Immature natural killer cell (primary cell): ENCODE measurements around the gene POLQ. TPM values are rescaled to one million over a fixed set of nuclear protein-coding genes. Genes with fewer than 3 reads are reported as not detected.

Experiments used
- DNase-seq, 3 donors: peaks; one replicate each; pipeline ENCODE4 v3.0.0; 2022; ENCODE audit warnings: mixed read lengths in 1 of 3
- H3K27ac Mint-ChIP-seq, 6 donors: one replicate each; pipeline ENCODE4 v1.8.0; 2020; ENCODE audit warnings: mixed read lengths in 6 of 6, mild to moderate bottlenecking in 5 of 6, inconsistent platforms in 4 of 6, moderate library complexity in 3 of 6
- H3K27me3 Mint-ChIP-seq, 3 donors: one replicate each; pipeline ENCODE4 v1.8.0; 2020 to 2021; ENCODE audit warnings: low read depth in 3 of 3, mild to moderate bottlenecking in 3 of 3, mixed read lengths in 3 of 3, moderate library complexity in 3 of 3, inconsistent platforms in 1 of 3
- H3K36me3 Mint-ChIP-seq, 3 donors: one replicate each; pipeline ENCODE4 v1.8.0; 2020; ENCODE audit warnings: mixed read lengths in 3 of 3, inconsistent platforms in 2 of 3, mild to moderate bottlenecking in 2 of 3
- H3K4me1 Mint-ChIP-seq, 2 donors: one replicate each; pipeline ENCODE4 v1.8.0; 2020; ENCODE audit warnings: inconsistent platforms in 2 of 2, mild to moderate bottlenecking in 2 of 2, mixed read lengths in 2 of 2, moderate library complexity in 1 of 2
- H3K4me3 Mint-ChIP-seq, 5 donors: one replicate each; pipeline ENCODE4 v1.8.0; 2020; ENCODE audit warnings: mild to moderate bottlenecking in 5 of 5, mixed read lengths in 5 of 5, inconsistent platforms in 3 of 5, moderate library complexity in 3 of 5
- H3K9me3 Mint-ChIP-seq, 6 donors: one replicate each; pipeline ENCODE4 v1.8.0; 2020; ENCODE audit warnings: mild to moderate bottlenecking in 6 of 6, mixed read lengths in 6 of 6, inconsistent platforms in 4 of 6, moderate library complexity in 3 of 6
- polyA plus RNA-seq, 3 donors: library from polyadenylated mRNA; unstranded; fragments of 300-500 nt; fragmentation: Illumina TruSeq; gene quantifications; one replicate each; pipeline ENCODE4 v1.2.3, GENCODE V29; 2021

The POLQ gene
- polyA plus RNA-seq, 3 donors from 2014 or later = 0.84 TPM; not detected in 2

GRCh38 chr3:121545049-121545573 lies 677 bp downstream of the POLQ start:
- Mint-ChIP-seq H3K27me3 (peaks cover 0 to 5% (median 3%) of the 10 kb centered on the region in 3 donors), H3K36me3 (no peaks in the 10 kb centered on the region), H3K4me1 (peaks cover 12 to 25% of the 10 kb centered on the region in 2 donors), H3K27ac (peak overlapping the region in 2 of 6 donors; percentile 39 to 50), H3K4me3 (peak overlapping the region; percentile 80 to 90 (median 89)), H3K9me3 (no peaks in the 10 kb centered on the region)
- peak in 1 of 3 donors; percentile 1 for DNase-seq

GRCh38 chr3:121542924-121543323 lies 2.9 kb downstream of the POLQ start:
- no peak overlapping the region for H3K27ac Mint-ChIP-seq
- peaks cover 12 to 25% of the 10 kb centered on the region in 2 donors for H3K4me1 Mint-ChIP-seq
- H3K4me3 Mint-ChIP-seq = no peak overlapping the region
- DNase-seq = no peak
- H3K27me3 Mint-ChIP-seq = peaks cover 0 to 5% (median 4%) of the 10 kb centered on the region in 3 donors
- H3K9me3 Mint-ChIP-seq = no peaks in the 10 kb centered on the region
- no peaks in the 10 kb centered on the region for H3K36me3 Mint-ChIP-seq

- H3K36me3 Mint-ChIP-seq = peaks cover 0 to 3% (median 0%) of the 10 kb centered on the region in 3 donors
- H3K4me3 Mint-ChIP-seq = no peak overlapping the region
- H3K9me3 Mint-ChIP-seq = no peaks in the 10 kb centered on the region
- H3K27me3 Mint-ChIP-seq = no peaks in the 10 kb centered on the region
- no peak overlapping the region for H3K27ac Mint-ChIP-seq
- no peak for DNase-seq
- no peaks in the 10 kb centered on the region for H3K4me1 Mint-ChIP-seq
Measured at GRCh38 chr3:121531269-121531668, 14.5 kb downstream of the POLQ start.

GRCh38 chr3:121529308-121529707 lies 16.5 kb downstream of the POLQ start:
- DNase-seq = no peak
- Mint-ChIP-seq H3K4me3 (no peak overlapping the region), H3K9me3 (no peaks in the 10 kb centered on the region), H3K4me1 (no peaks in the 10 kb centered on the region), H3K27ac (no peak overlapping the region), H3K27me3 (no peaks in the 10 kb centered on the region), H3K36me3 (peaks cover 0 to 3% (median 0%) of the 10 kb centered on the region in 3 donors)

GRCh38 chr3:121520510-121520909 lies 25.3 kb downstream of the POLQ start:
- no peaks in the 10 kb centered on the region for H3K27me3 Mint-ChIP-seq
- peaks cover 0 to 16% (median 9%) of the 10 kb centered on the region in 6 donors for H3K9me3 Mint-ChIP-seq
- H3K36me3 Mint-ChIP-seq = peaks cover 3 to 19% (median 15%) of the 10 kb centered on the region in 3 donors

GRCh38 chr3:121517953-121518655 lies 27.7 kb downstream of the POLQ start:
- H3K27ac Mint-ChIP-seq = no peak overlapping the region
- no peaks in the 10 kb centered on the region for H3K27me3 Mint-ChIP-seq
- H3K36me3 Mint-ChIP-seq = peaks cover 6 to 20% (median 15%) of the 10 kb centered on the region in 3 donors

More at GRCh38 chr3:121520510-121520909, 25.3 kb downstream of the POLQ start:
- no peaks in the 10 kb centered on the region for H3K4me1 Mint-ChIP-seq
- H3K4me3 Mint-ChIP-seq = no peak overlapping the region
- no peak for DNase-seq
- H3K27ac Mint-ChIP-seq = no peak overlapping the region

GRCh38 chr3:121515862-121516261 lies 29.9 kb downstream of the POLQ start:
- Mint-ChIP-seq H3K4me1 (no peaks in the 10 kb centered on the region), H3K27ac (no peak overlapping the region), H3K27me3 (no peaks in the 10 kb centered on the region), H3K4me3 (no peak overlapping the region), H3K9me3 (peaks cover 0 to 16% (median 10%) of the 10 kb centered on the region in 6 donors), H3K36me3 (peaks cover 6 to 20% (median 15%) of the 10 kb centered on the region in 3 donors)
- no peak for DNase-seq

More at GRCh38 chr3:121517953-121518655, 27.7 kb downstream of the POLQ start:
- no peak for DNase-seq
- Mint-ChIP-seq H3K4me3 (no peak overlapping the region), H3K4me1 (no peaks in the 10 kb centered on the region), H3K9me3 (peaks cover 0 to 16% (median 10%) of the 10 kb centered on the region in 6 donors)

GRCh38 chr3:121515313-121515712 lies 30.5 kb downstream of the POLQ start:
- no peaks in the 10 kb centered on the region for H3K27me3 Mint-ChIP-seq
- no peak overlapping the region for H3K4me3 Mint-ChIP-seq
- no peak overlapping the region for H3K27ac Mint-ChIP-seq
- H3K4me1 Mint-ChIP-seq = no peaks in the 10 kb centered on the region
- DNase-seq = no peak
- H3K9me3 Mint-ChIP-seq = peaks cover 0 to 16% (median 10%) of the 10 kb centered on the region in 6 donors
- H3K36me3 Mint-ChIP-seq = peaks cover 6 to 20% (median 15%) of the 10 kb centered on the region in 3 donors

- no peak for DNase-seq
- no peaks in the 10 kb centered on the region for H3K27me3 Mint-ChIP-seq
- H3K27ac Mint-ChIP-seq = no peak overlapping the region
- peaks cover 6 to 20% (median 15%) of the 10 kb centered on the region in 3 donors for H3K36me3 Mint-ChIP-seq
- H3K9me3 Mint-ChIP-seq = peaks cover 0 to 16% (median 10%) of the 10 kb centered on the region in 6 donors
- no peaks in the 10 kb centered on the region for H3K4me1 Mint-ChIP-seq
- no peak overlapping the region for H3K4me3 Mint-ChIP-seq
Measured at GRCh38 chr3:121514496-121514895, 31.3 kb downstream of the POLQ start.

GRCh38 chr3:121508389-121508788 lies 37.4 kb downstream of the POLQ start:
- no peak for DNase-seq
- no peaks in the 10 kb centered on the region for H3K9me3 Mint-ChIP-seq
- H3K4me3 Mint-ChIP-seq = no peak overlapping the region
- H3K27me3 Mint-ChIP-seq = peaks cover 0 to 3% (median 0%) of the 10 kb centered on the region in 3 donors
- H3K36me3 Mint-ChIP-seq = no peaks in the 10 kb centered on the region
- no peak overlapping the region for H3K27ac Mint-ChIP-seq
- no peaks in the 10 kb centered on the region for H3K4me1 Mint-ChIP-seq

GRCh38 chr3:121505256-121505655 lies 40.5 kb downstream of the POLQ start:
- H3K27me3 Mint-ChIP-seq = peaks cover 0 to 3% (median 0%) of the 10 kb centered on the region in 3 donors
- no peak overlapping the region for H3K27ac Mint-ChIP-seq
- DNase-seq = no peak
- H3K36me3 Mint-ChIP-seq = no peaks in the 10 kb centered on the region
- H3K4me3 Mint-ChIP-seq = no peak overlapping the region
- no peaks in the 10 kb centered on the region for H3K4me1 Mint-ChIP-seq
- H3K9me3 Mint-ChIP-seq = no peaks in the 10 kb centered on the region

- DNase-seq = no peak
- Mint-ChIP-seq H3K9me3 (no peaks in the 10 kb centered on the region), H3K4me1 (no peaks in the 10 kb centered on the region), H3K27ac (no peak overlapping the region), H3K27me3 (peaks cover 0 to 3% (median 0%) of the 10 kb centered on the region in 3 donors), H3K36me3 (no peaks in the 10 kb centered on the region), H3K4me3 (no peak overlapping the region)
Measured at GRCh38 chr3:121504618-121505017, 41.2 kb downstream of the POLQ start.

- Mint-ChIP-seq H3K36me3 (peaks cover 0 to 9% (median 0%) of the 10 kb centered on the region in 3 donors), H3K9me3 (no peaks in the 10 kb centered on the region), H3K4me3 (no peak overlapping the region), H3K27ac (no peak overlapping the region), H3K27me3 (peaks cover 0 to 1% (median 0%) of the 10 kb centered on the region in 3 donors), H3K4me1 (no peaks in the 10 kb centered on the region)
- no peak for DNase-seq
Measured at GRCh38 chr3:121496786-121497185, 49.0 kb downstream of the POLQ start.

GRCh38 chr3:121493431-121493830 lies 52.4 kb downstream of the POLQ start:
- H3K27me3 Mint-ChIP-seq = peaks cover 0 to 3% (median 1%) of the 10 kb centered on the region in 3 donors
- no peaks in the 10 kb centered on the region for H3K9me3 Mint-ChIP-seq
- H3K36me3 Mint-ChIP-seq = peaks cover 0 to 11% (median 0%) of the 10 kb centered on the region in 3 donors
- no peak overlapping the region for H3K4me3 Mint-ChIP-seq
- DNase-seq = no peak
- H3K27ac Mint-ChIP-seq = no peak overlapping the region
- no peaks in the 10 kb centered on the region for H3K4me1 Mint-ChIP-seq
